AG09319 (cell line): ENCODE results near the gene TAF1B.

Source experiments
- DNase-seq: peaks from one replicate; pipeline ENCODE4 v3.0.0-alpha.2; 2010; ENCODE audit warnings: low read depth; ENCODE audit errors: extremely low read depth
- TF ChIP-seq, protein P1 (sequence below): IDR thresholded peaks from 2 replicates; pipeline ENCODE4 v1.5.1; 2011; ENCODE audit warnings: low read depth, mild to moderate bottlenecking, inconsistent platforms, low read length, moderate library complexity

TAF1B gene

DNA sequence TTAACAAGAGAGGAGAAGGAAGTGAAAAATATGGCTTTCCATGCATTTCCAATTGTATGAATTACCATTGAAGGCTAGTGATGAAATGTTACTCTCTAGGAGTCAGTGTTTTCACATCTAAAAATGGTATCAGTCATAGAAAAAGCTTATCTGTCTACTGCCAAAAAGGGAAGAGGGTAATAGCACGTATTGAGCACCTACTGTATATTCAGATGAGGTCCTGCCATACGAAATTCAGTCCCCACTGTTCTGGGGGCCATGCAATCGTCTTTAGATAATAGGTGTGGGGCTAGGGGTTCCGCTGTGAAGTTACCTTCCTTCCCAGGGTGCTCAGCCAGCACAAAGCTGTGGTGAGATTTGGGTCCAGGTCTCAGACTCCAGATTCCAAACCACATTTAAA lies 94.0 kb downstream of the TAF1B start:
- TF ChIP-seq, protein P1, sequence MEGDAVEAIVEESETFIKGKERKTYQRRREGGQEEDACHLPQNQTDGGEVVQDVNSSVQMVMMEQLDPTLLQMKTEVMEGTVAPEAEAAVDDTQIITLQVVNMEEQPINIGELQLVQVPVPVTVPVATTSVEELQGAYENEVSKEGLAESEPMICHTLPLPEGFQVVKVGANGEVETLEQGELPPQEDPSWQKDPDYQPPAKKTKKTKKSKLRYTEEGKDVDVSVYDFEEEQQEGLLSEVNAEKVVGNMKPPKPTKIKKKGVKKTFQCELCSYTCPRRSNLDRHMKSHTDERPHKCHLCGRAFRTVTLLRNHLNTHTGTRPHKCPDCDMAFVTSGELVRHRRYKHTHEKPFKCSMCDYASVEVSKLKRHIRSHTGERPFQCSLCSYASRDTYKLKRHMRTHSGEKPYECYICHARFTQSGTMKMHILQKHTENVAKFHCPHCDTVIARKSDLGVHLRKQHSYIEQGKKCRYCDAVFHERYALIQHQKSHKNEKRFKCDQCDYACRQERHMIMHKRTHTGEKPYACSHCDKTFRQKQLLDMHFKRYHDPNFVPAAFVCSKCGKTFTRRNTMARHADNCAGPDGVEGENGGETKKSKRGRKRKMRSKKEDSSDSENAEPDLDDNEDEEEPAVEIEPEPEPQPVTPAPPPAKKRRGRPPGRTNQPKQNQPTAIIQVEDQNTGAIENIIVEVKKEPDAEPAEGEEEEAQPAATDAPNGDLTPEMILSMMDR = no peak
- no peak for DNase-seq

DNA sequence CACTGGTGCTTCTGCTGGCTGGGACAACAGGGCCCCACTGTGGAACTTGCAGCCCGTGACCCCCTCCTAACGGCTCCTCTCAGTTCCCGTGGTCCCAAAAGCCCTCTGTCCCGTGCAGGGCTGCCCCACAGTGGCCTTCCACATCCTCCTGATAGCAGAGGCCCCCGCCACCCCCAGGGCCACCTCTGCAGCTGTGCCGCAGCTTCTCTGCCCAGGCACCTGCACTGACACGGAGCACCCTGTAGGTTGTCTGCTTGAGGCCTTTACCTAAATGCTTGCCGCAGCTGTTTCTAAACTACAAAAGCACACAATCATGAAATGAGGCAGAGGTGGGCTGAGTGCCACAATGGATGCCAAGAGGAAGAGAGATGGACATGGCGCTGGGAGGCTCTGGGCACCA lies 94.7 kb downstream of the TAF1B start:
- TF ChIP-seq, protein P1 = no peak
- DNase-seq = no peak

DNA sequence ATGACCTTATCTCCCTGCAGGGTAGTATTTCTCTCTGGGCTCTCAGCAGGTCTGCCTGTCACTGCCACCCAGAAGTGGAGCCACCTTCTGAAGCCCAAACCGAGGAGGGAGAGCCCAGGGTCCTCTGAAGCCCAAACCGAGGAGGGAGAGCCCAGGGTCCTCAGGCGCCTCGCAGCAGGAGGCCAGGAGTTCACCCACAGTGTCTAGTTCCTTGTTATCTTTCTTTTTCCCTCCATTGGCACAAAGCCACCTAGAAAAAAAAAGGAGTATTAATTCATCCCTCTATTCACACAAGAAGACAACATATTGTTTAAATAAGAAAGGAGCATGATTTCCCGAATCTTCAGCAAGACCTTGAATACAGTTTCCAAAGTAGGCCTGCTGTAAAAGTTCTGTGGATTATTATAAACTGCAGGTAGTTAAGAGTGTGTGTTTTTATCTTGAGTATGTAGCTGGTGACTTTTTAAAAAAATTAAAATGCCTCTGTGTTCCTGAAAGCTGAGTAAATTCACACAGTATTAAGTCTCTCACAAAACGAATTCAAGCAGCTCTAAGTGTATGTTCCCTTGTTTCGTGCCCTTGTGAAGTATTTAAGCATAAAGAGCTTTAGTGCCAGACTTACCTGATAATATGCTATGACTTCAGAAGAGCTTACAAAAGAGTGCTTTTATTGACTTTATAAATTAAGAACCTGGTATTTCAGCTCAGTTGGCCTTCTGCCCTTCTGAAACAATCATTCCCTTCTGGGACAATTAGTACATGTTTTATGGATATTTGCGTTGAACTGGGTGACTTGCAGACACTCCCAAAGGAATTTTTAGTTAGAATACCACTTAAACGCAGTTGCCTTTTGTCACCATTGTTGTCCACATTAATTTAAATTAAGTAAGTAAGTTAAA lies 96.6 kb downstream of the TAF1B start:
- DNase-seq = no peak
- TF ChIP-seq, protein P1 = no peak

DNA sequence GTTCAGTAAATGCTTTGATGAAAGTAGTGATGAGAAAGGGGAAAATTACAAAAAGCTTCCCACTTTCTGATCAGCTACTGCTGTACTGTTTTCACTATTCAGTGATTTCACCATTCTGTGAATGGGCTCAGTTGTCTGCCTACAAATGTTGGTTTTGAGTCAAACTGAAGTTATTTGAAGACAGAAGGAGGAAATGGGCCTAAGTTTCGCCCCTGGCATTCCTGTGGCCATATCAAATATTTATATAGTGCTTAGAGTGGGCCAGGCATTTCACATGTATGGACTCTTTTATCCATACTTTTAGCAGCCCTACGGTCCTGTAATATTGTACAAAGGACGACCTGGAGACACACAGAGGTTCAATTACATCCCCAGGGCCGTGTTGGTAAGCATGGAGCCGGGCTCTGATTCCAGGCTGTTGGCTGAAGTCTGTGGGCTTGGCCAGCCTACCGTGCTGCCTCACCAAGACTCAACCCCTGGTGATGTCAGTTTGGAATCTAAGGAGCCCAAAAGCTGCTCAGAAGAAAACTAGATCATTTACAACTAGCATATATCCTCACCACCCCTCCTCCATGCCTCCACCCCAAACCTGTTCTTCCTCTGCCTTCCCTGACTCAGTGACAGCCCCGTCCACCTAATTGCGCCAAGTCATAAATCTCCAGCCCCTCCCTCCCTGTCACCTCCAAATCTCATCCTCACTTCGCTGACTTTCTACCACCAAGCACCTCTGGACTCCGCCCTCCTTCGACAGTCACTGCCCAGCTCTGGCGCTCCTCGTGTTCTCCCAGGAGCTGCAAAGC lies 98.1 kb downstream of the TAF1B start:
- no peak for DNase-seq
- TF ChIP-seq, protein P1 = no peak

DNA sequence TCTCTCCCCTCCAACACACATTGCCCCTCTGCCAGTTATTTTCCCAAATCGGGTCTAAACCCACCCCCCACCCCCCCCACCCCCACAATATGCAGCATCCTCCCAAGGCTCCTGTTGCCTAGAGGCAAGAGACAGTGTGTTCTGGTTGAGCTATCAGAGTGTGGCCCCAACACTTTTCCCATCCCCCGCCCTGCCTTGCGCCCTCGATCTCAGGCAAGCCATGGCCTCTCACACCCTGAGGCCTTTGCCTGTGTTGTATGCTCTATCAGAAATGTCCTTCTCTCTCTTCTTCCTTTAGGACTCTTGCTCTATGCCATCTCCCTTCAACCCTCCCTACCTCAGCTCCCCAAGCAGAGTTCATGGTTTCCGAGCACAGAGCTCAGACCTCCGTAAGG lies 98.7 kb downstream of the TAF1B start:
- TF ChIP-seq, protein P1 = no peak
- DNase-seq = no peak

DNA sequence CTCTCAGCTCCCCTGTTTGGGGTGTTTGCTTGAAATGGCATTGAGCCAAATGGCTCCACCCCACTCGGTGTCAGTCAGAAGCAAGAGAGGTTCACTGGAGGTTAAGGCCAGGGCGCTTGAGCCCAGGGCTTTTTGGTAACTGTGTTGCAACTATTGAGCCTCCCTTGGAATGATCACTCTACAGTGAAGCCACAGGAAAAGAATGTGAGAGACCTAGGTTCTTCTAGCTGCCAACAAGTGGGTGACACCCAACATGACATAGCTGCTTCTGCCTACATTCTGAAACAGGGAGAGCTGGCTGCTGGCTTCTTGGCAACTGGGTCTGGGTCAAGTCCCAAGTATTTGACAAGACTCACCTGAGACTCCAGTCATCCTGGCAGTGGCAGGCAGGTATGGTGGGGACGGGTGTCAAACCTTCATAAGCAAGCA lies 101.1 kb downstream of the TAF1B start:
- no peak for DNase-seq

DNA sequence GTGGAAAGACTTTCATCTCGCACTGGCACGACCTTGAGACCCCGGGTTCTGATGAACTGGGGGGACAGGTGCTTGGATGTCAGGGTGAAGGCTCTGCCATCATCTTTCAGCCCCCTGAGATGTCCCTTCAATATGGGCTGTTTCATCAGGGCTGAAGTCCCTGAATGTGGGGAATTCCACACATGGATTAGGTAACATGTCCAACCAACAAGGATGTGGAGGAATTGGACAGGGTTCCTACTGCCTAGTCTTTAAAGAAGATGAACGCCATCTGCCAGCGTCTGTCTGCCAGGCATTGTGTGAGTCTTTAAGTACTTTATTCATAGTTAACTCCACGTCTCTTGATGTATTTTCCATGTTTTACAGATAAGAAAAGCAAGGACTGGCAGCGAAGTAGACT lies 102.3 kb downstream of the TAF1B start:
- no peak for DNase-seq
- TF ChIP-seq, protein P1 = no peak

More for the DNA sequence above, 101.1 kb downstream of the TAF1B start:
- TF ChIP-seq, protein P1 = no peak
